ENCODE data around the gene ENSA.
"Not testable (repeated sequence)": the region's sequence is repeated elsewhere in the genome, so short reads cannot be mapped to it uniquely, and the experiment has no call there.

GRCh38 chr1:150580966-150581365 lies 48.4 kb downstream of the ENSA start:
- TF ChIP-seq CTCF, POLR2A (IDR thresholded peaks at IDR 0.05): not testable (repeated sequence)
